Stimulated activated CD4-positive, alpha-beta T cell treated with anti-CD3 and anti-CD28 coated beads, Interleukin-12 subunit alpha, Interleukin-12 subunit beta, amount 100 ng/mL, for 48 hours (primary cell): ENCODE results near the gene ACER3.
A peak's percentile ranks its signal among the peaks of the same experiment; 100 is the strongest.
"Not testable (repeated sequence)": the region's sequence is repeated elsewhere in the genome, so short reads cannot be mapped to it uniquely, and the experiment has no call there.

ENCODE experiments used
- DNase-seq, 3 donors: peaks; one replicate each; pipeline ENCODE4 v3.0.0-alpha.2; 2020; ENCODE audit warnings: low read depth in 2 of 3, low spot score in 1 of 3

ACER3 gene

GRCh38 chr11:77038029-77038824, 177.5 kb downstream of the ACER3 start:
- DNase-seq = no peak

GRCh38 chr11:77038825-77039326, 178.2 kb downstream of the ACER3 start:
- no peak for DNase-seq

- peak in 1 of 3 donors; percentile 8 for DNase-seq
Observed at GRCh38 chr11:77039491-77040400, 179.0 kb downstream of the ACER3 start.

- DNase-seq = no peak
Observed at GRCh38 chr11:77040401-77040777, 179.7 kb downstream of the ACER3 start.

GRCh38 chr11:77040889-77041288, 180.2 kb downstream of the ACER3 start:
- no peak for DNase-seq

GRCh38 chr11:77042111-77042726, 181.5 kb downstream of the ACER3 start:
- no peak for DNase-seq

- no peak for DNase-seq
Observed at GRCh38 chr11:77044356-77044755, 183.6 kb downstream of the ACER3 start.

- DNase-seq = no peak
Observed at GRCh38 chr11:77044886-77045285, 184.2 kb downstream of the ACER3 start.

GRCh38 chr11:77046060-77046501, 185.4 kb downstream of the ACER3 start:
- peak in 2 of 3 donors; percentile 47 to 56 for DNase-seq

- peak; percentile 47 to 79 (median 49) for DNase-seq
Observed at GRCh38 chr11:77047007-77047927, 186.5 kb downstream of the ACER3 start.

- DNase-seq = not testable (repeated sequence)
Observed at GRCh38 chr11:77047928-77048446, 187.3 kb downstream of the ACER3 start.

GRCh38 chr11:77049026-77049425, 188.3 kb downstream of the ACER3 start:
- no peak for DNase-seq

GRCh38 chr11:77051511-77051910, 190.8 kb downstream of the ACER3 start:
- DNase-seq = no peak

GRCh38 chr11:77052518-77052917, 191.8 kb downstream of the ACER3 start:
- no peak for DNase-seq

GRCh38 chr11:77053217-77054015, 192.7 kb downstream of the ACER3 start:
- no peak for DNase-seq

GRCh38 chr11:77054084-77054483, 193.4 kb downstream of the ACER3 start:
- no peak for DNase-seq

- DNase-seq = no peak
Observed at GRCh38 chr11:77055101-77055561, 194.4 kb downstream of the ACER3 start.

GRCh38 chr11:77055913-77056312, 195.2 kb downstream of the ACER3 start:
- DNase-seq = no peak

- DNase-seq = no peak
Observed at GRCh38 chr11:77056814-77057402, 196.2 kb downstream of the ACER3 start.
